Mesendoderm (in vitro differentiated cells): ENCODE results near the gene SFTA2.
"Not testable (repeated sequence)": the region's sequence is repeated elsewhere in the genome, so short reads cannot be mapped to it uniquely, and the experiment has no call there.

ENCODE experiments used
- DNase-seq: peaks from one replicate; pipeline ENCODE4 v3.0.0; 2013
- H2AK5ac ChIP-seq: 2 replicates; pipeline ENCODE4 v1.6.1; 2013; ENCODE audit warnings: low read length, inconsistent platforms
- H2BK120ac ChIP-seq: 2 replicates; pipeline ENCODE4 v1.6.1; 2013; ENCODE audit warnings: low read depth, mild to moderate bottlenecking, low read length, moderate library complexity, mixed read lengths
- H2BK15ac ChIP-seq: replicated peaks from 2 replicates; pipeline ENCODE4 v1.6.1; 2013; ENCODE audit warnings: low read depth, mild to moderate bottlenecking, moderate library complexity
- H2BK5ac ChIP-seq: 2 replicates; pipeline ENCODE4 v1.6.1; 2013; ENCODE audit warnings: low read length, inconsistent platforms
- H3K18ac ChIP-seq: 2 replicates; pipeline ENCODE4 v1.6.1; 2013; ENCODE audit warnings: mild to moderate bottlenecking, low read length, mixed read lengths
- H3K23ac ChIP-seq: one replicate; pipeline ENCODE4 v1.6.1; 2013; ENCODE audit warnings: low read length
- H3K27ac ChIP-seq: 2 replicates; pipeline ENCODE4 v1.5.1; 2013; ENCODE audit warnings: low read depth, mild to moderate bottlenecking, inconsistent platforms, low read length, moderate library complexity
- H3K27me3 ChIP-seq: 2 replicates; pipeline ENCODE4 v1.6.1; 2013; ENCODE audit warnings: low read length, control low read depth, mild to moderate bottlenecking, inconsistent platforms; ENCODE audit not compliant: insufficient read depth, poor library complexity
- H3K36me3 ChIP-seq: 2 replicates; pipeline ENCODE4 v1.6.1; 2013; ENCODE audit warnings: low read length, inconsistent platforms; ENCODE audit not compliant: control insufficient read depth, insufficient read depth
- H3K4ac ChIP-seq: one replicate; pipeline ENCODE4 v1.6.1; 2013; ENCODE audit warnings: low read depth, mild to moderate bottlenecking, low read length, moderate library complexity
- H3K4me1 ChIP-seq: 2 replicates; pipeline ENCODE4 v1.6.1; 2013; ENCODE audit warnings: low read depth, low read length, inconsistent platforms; ENCODE audit not compliant: control insufficient read depth
- H3K4me2 ChIP-seq: 2 replicates; pipeline ENCODE4 v1.6.1; 2013; ENCODE audit warnings: low read length
- H3K4me3 ChIP-seq: 2 replicates; pipeline ENCODE4 v1.5.1; 2013; ENCODE audit warnings: mild to moderate bottlenecking, low read length
- H3K56ac ChIP-seq: one replicate; pipeline ENCODE4 v1.6.1; 2013; ENCODE audit warnings: low read length
- H3K79me1 ChIP-seq: 2 replicates; pipeline ENCODE4 v1.6.1; 2013; ENCODE audit warnings: low read length, inconsistent platforms
- H3K79me2 ChIP-seq: 2 replicates; pipeline ENCODE4 v1.6.1; 2013; ENCODE audit warnings: mild to moderate bottlenecking, low read length; ENCODE audit not compliant: control insufficient read depth, insufficient read depth
- H3K9ac ChIP-seq: 2 replicates; pipeline ENCODE4 v1.6.1; 2013; ENCODE audit warnings: low read length, inconsistent platforms
- H4K5ac ChIP-seq: one replicate; pipeline ENCODE4 v1.6.1; 2013; ENCODE audit warnings: low read length
- H4K8ac ChIP-seq: one replicate; pipeline ENCODE4 v1.6.1; 2013; ENCODE audit warnings: low read depth, mild to moderate bottlenecking, control low read depth, low read length, moderate library complexity
- WGBS: extraction: QIAGEN DNeasy Blood & Tissue Kit; methylation state at CpG from one replicate; pipeline ENCODE4 v1.1.7; 2013; ENCODE audit warnings: low lambda C conversion rate, missing lambda C conversion rate; ENCODE audit not compliant: insufficient coverage; ENCODE audit errors: extremely low coverage; 5-methylcytosine and 5-hydroxymethylcytosine counted together

SFTA2 gene

DNA sequence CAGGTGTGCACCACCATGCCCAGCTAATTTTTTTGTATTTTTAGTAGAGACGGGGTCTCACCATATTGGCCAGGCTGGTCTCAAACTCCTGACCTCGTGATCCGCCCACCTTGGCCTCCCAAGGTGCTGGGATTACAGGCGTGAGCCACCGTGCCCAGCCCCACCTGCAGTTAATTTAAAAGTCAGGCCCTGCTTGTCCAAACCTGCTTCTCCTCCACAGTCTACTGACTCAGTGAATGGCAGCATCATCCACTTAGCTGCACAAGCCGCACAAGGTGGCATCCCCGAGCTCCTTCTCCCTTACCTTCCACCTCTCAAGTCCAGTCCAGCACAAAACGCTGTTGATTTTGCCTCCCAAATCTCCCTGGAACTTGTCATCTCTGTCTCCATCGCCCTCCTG is 29.8 kb downstream of the SFTA2 start:
- H4K8ac ChIP-seq, H3K27ac ChIP-seq, H3K4me2 ChIP-seq, H3K27me3 ChIP-seq, H3K56ac ChIP-seq, H3K9ac ChIP-seq, H3K18ac ChIP-seq, H2BK5ac ChIP-seq, H2BK120ac ChIP-seq, H3K79me2 ChIP-seq, H2BK15ac ChIP-seq, H3K36me3 ChIP-seq, H3K4me1 ChIP-seq, H3K4ac ChIP-seq, H2AK5ac ChIP-seq, DNase-seq, H3K79me1 ChIP-seq, H3K23ac ChIP-seq, H4K5ac ChIP-seq, H3K4me3 ChIP-seq: not testable (repeated sequence)
- WGBS: no CpG with 5 or more reads among the region's 9 CpGs

DNA sequence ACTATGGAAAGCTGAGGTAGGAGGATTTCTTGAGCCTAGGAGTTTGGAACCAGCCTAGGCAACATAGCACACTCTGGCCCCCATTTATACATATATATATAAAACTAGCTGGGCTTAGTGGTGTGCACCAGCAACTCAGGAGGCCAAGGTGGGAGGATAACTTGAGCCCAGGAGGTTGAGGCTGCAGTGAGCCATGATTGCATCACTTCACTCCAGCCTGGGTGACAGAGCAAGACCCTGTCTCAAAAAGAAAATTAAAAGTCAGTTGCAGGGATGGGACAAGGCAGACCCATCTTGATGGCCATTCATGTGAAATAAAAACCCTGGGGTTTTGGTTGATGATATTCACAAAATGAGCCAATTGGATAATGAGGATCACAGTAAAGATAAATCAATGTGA is 30.5 kb downstream of the SFTA2 start:
- no peak overlapping the region for H3K4me2 ChIP-seq
- H4K8ac ChIP-seq: no peak overlapping the region
- H3K4me1 ChIP-seq: no peaks in the 10 kb centered on the region
- H3K56ac ChIP-seq: no peak overlapping the region
- no peak overlapping the region for H2AK5ac ChIP-seq
- H3K79me1 ChIP-seq: no peaks in the 10 kb centered on the region
- H3K79me2 ChIP-seq: no peaks in the 10 kb centered on the region
- no peak overlapping the region for H3K9ac ChIP-seq
- H3K18ac ChIP-seq: no peak overlapping the region
- no peak overlapping the region for H3K23ac ChIP-seq
- H3K4ac ChIP-seq: no peak overlapping the region
- peaks cover 4% of the 10 kb centered on the region for H3K36me3 ChIP-seq
- no peak overlapping the region for H3K27ac ChIP-seq
- H2BK15ac ChIP-seq: no peak overlapping the region
- no peaks in the 10 kb centered on the region for H3K27me3 ChIP-seq
- no peak overlapping the region for H2BK5ac ChIP-seq
- H2BK120ac ChIP-seq: no peak overlapping the region
- no peak overlapping the region for H3K4me3 ChIP-seq
- DNase-seq: no peak
- H4K5ac ChIP-seq: no peak overlapping the region

DNA sequence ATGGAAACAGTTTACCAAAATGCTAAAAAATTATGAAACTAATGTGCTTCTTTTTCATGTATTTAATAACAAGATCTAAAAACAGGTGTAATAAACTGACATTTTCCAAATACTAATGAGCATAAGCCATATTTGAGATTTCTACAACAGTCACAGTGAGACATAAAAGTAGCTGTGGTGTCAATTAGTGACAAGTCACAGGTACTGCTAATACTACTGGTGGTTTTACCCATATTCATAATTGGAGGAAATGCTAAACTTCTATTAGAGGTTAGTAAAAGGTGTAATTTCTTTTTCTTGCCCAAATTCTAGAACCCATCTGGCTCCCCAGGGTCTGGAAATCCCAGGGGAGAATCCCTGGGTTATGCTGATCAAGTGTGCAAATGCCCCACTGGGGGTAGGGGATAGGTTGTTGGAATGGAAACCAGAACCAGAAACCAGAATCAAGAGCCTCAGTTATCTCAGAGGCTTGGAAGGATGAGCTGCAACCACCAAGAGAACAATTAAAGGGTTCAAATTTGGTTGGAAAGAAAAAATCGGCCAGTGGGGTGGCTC is 31.0 kb downstream of the SFTA2 start:
- Histone ChIP-seq H2AK5ac (no peak overlapping the region), H3K4me2 (no peak overlapping the region), H3K23ac (no peak overlapping the region), H2BK120ac (no peak overlapping the region), H3K4me1 (no peaks in the 10 kb centered on the region), H3K79me1 (no peaks in the 10 kb centered on the region), H2BK5ac (no peak overlapping the region), H3K36me3 (peaks cover 4% of the 10 kb centered on the region), H3K27ac (no peak overlapping the region), H3K79me2 (no peaks in the 10 kb centered on the region), H3K27me3 (no peaks in the 10 kb centered on the region), H4K8ac (no peak overlapping the region), H3K18ac (no peak overlapping the region), H3K9ac (no peak overlapping the region), H2BK15ac (no peak overlapping the region), H3K56ac (no peak overlapping the region), H3K4me3 (no peak overlapping the region), H3K4ac (no peak overlapping the region), H4K5ac (no peak overlapping the region)
- WGBS: no CpG with 5 or more reads among the region's 1 CpG
- no peak for DNase-seq

DNA sequence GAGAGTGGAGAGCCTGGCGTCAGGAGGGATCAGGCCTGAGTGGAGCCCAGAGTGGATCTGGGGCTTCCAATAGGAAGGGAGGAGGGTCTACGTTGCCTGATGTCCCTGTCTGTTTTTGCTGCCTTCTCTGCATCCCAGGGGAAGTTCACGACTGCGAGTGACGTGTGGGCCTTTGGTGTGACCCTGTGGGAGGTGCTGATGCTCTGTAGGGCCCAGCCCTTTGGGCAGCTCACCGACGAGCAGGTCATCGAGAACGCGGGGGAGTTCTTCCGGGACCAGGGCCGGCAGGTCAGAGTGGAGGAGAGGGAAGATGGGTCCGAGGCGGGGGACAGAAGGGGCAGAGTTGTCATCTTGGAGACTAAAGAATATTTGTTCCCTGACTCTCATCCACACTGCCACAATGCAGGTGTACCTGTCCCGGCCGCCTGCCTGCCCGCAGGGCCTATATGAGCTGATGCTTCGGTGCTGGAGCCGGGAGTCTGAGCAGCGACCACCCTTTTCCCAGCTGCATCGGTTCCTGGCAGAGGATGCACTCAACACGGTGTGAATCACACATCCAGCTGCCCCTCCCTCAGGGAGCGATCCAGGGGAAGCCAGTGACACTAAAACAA is 33.1 kb downstream of the SFTA2 start:
- no peaks in the 10 kb centered on the region for H3K27me3 ChIP-seq
- H3K4me1 ChIP-seq: no peaks in the 10 kb centered on the region
- H2BK15ac ChIP-seq: no peak overlapping the region
- no peak overlapping the region for H3K56ac ChIP-seq
- H3K27ac ChIP-seq: no peak overlapping the region
- no peak overlapping the region for H3K4ac ChIP-seq
- H3K4me3 ChIP-seq: no peak overlapping the region
- H4K8ac ChIP-seq: no peak overlapping the region
- no peak overlapping the region for H2BK5ac ChIP-seq
- no peak overlapping the region for H3K9ac ChIP-seq
- H2AK5ac ChIP-seq: no peak overlapping the region
- H3K4me2 ChIP-seq: no peak overlapping the region
- no peak for DNase-seq
- no peak overlapping the region for H4K5ac ChIP-seq
- peaks cover 8% of the 10 kb centered on the region for H3K36me3 ChIP-seq
- WGBS: no CpG with 5 or more reads among the region's 23 CpGs
- no peaks in the 10 kb centered on the region for H3K79me2 ChIP-seq
- no peak overlapping the region for H2BK120ac ChIP-seq
- no peak overlapping the region for H3K18ac ChIP-seq
- H3K79me1 ChIP-seq: no peaks in the 10 kb centered on the region
- H3K23ac ChIP-seq: no peak overlapping the region

DNA sequence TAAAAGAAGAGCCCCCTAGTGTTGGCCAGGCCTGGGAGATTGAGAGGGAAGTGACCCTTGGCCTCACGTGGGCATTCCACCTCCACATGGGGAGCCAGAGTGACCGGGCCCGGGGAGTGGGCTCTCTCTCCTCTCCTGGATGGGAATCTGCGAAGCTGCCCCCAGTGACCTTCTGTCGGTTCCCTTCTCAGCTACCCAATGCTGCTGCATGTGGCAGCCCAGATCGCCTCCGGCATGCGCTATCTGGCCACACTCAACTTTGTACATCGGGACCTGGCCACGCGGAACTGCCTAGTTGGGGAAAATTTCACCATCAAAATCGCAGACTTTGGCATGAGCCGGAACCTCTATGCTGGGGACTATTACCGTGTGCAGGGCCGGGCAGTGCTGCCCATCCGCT is 34.1 kb downstream of the SFTA2 start:
- no peak overlapping the region for H3K27ac ChIP-seq
- WGBS: no CpG with 5 or more reads among the region's 16 CpGs
- H4K8ac ChIP-seq: no peak overlapping the region
- H3K79me2 ChIP-seq: no peaks in the 10 kb centered on the region
- H3K79me1 ChIP-seq: no peaks in the 10 kb centered on the region
- no peak overlapping the region for H2BK120ac ChIP-seq
- no peak overlapping the region for H2BK15ac ChIP-seq
- H3K9ac ChIP-seq: no peak overlapping the region
- H3K4me3 ChIP-seq: no peak overlapping the region
- no peak overlapping the region for H3K4ac ChIP-seq
- no peak overlapping the region for H2AK5ac ChIP-seq
- H3K27me3 ChIP-seq: no peaks in the 10 kb centered on the region
- H2BK5ac ChIP-seq: no peak overlapping the region
- no peak for DNase-seq
- H4K5ac ChIP-seq: no peak overlapping the region
- H3K4me1 ChIP-seq: no peaks in the 10 kb centered on the region
- no peak overlapping the region for H3K4me2 ChIP-seq
- no peak overlapping the region for H3K23ac ChIP-seq
- no peak overlapping the region for H3K56ac ChIP-seq
- H3K18ac ChIP-seq: no peak overlapping the region
- H3K36me3 ChIP-seq: peaks cover 14% of the 10 kb centered on the region

DNA sequence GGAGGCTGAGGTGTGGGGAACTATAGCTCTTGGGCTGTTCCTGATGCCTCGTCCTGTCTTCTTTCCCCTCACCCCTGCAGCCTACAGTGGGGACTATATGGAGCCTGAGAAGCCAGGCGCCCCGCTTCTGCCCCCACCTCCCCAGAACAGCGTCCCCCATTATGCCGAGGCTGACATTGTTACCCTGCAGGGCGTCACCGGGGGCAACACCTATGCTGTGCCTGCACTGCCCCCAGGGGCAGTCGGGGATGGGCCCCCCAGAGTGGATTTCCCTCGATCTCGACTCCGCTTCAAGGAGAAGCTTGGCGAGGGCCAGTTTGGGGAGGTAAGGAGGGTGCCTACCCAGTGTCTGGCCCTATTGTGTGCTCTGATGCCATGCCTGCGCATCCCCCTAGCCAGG is 35.4 kb downstream of the SFTA2 start:
- no peak overlapping the region for H3K4ac ChIP-seq
- H2BK5ac ChIP-seq: no peak overlapping the region
- no peaks in the 10 kb centered on the region for H3K27me3 ChIP-seq
- H3K4me2 ChIP-seq: no peak overlapping the region
- H2BK120ac ChIP-seq: no peak overlapping the region
- no peaks in the 10 kb centered on the region for H3K79me2 ChIP-seq
- H3K27ac ChIP-seq: no peak overlapping the region
- no peaks in the 10 kb centered on the region for H3K4me1 ChIP-seq
- H2BK15ac ChIP-seq: no peak overlapping the region
- WGBS: no CpG with 5 or more reads among the region's 13 CpGs
- H3K56ac ChIP-seq: no peak overlapping the region
- no peak overlapping the region for H3K9ac ChIP-seq
- H2AK5ac ChIP-seq: no peak overlapping the region
- peaks cover 19% of the 10 kb centered on the region for H3K36me3 ChIP-seq
- H3K4me3 ChIP-seq: no peak overlapping the region
- no peak for DNase-seq
- H4K8ac ChIP-seq: no peak overlapping the region
- H3K23ac ChIP-seq: no peak overlapping the region
- H4K5ac ChIP-seq: no peak overlapping the region
- no peaks in the 10 kb centered on the region for H3K79me1 ChIP-seq
- H3K18ac ChIP-seq: no peak overlapping the region
